Neutrophil (primary cell): ENCODE results near the gene CAV3.

Experiments used
- H3K27ac ChIP-seq: fragments of 200-600 bp; sonication (generic); 2 replicates; pipeline ENCODE4 v1.5.1; 2016; ENCODE audit warnings: mild to moderate bottlenecking, moderate library complexity
- H3K27me3 ChIP-seq: fragments of 200-600 bp; sonication (generic); 2 replicates; pipeline ENCODE4 v1.6.0; 2016; ENCODE audit warnings: mild to moderate bottlenecking
- H3K36me3 ChIP-seq: fragments of 200-600 bp; sonication (generic); 2 replicates; pipeline ENCODE4 v1.5.1; 2017
- H3K4me1 ChIP-seq, 2 experiments: fragments of 200-600 bp in 1 of 2; sonication (generic) in 1 of 2; 1 replicate in 1 of 2; 2 replicates in 1 of 2; pipeline versions ENCODE4 v1.5.1 to v1.6.1; 2013 to 2016; ENCODE audit warnings: low read depth in 1 of 2, low read length in 1 of 2, mild to moderate bottlenecking in 1 of 2, moderate library complexity in 1 of 2; ENCODE audit not compliant: control insufficient read depth in 1 of 2, insufficient read depth in 1 of 2
- H3K4me3 ChIP-seq, 2 experiments: fragments of 200-600 bp in 1 of 2; sonication (generic) in 1 of 2; 1 replicate in 1 of 2; 2 replicates in 1 of 2; pipeline ENCODE4 v1.5.1; 2013 to 2016; ENCODE audit warnings: low read depth in 1 of 2, low read length in 1 of 2, mild to moderate bottlenecking in 1 of 2, moderate library complexity in 1 of 2
- H3K9me3 ChIP-seq: fragments of 200-600 bp; sonication (generic); 2 replicates; pipeline ENCODE4 v1.5.1; 2016
- TF ChIP-seq, protein P1 (sequence below): fragments of 200-600 bp; sonication (generic); IDR thresholded peaks from 2 replicates; pipeline ENCODE4 v1.5.1; 2016; ENCODE audit warnings: antibody characterized with exemption

The CAV3 gene

DNA sequence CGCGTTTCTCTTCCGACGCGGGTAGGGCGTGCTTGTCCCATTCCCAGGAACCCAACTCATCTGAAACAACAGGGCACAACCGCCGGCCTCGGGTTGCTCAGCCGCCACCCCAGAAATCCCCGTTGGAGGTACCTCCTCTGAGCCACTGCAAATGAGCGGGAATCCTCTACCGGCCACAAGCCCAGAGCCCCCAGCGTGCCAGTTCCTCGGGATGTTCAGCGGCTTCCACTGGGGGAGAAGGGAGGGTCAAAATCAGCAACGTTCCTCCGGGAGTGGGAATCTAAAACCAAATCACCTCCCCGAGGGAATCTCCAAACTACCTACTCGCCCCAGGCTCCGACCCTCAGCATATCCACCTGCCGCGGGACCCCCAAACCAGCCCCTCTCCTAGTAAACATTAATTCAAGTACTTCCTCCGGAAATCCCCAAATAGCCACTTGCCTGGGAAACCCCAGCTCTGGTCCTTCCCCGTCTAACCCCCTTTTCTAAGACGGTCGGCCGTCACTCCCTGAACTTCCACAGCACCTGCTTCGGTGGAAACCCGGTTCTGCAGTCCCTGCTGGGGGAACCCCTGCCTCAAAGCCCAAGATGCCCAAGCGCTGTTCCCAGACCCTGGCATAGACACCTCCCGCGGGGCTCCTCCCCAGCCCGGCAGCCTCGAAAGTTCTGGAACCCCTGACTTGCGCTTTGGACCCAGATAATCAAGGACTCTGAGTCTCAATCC, 34.9 kb downstream of the CAV3 start:
- Histone ChIP-seq H3K36me3 (no peaks in the 10 kb centered on the region), H3K27me3 (peaks cover 83% of the 10 kb centered on the region), H3K9me3 (no peaks in the 10 kb centered on the region), H3K4me3 (no peak overlapping the region), H3K27ac (no peak overlapping the region), H3K4me1 (peaks cover 3 to 7% of the 10 kb centered on the region in 2 experiments)
- TF ChIP-seq, protein P1, sequence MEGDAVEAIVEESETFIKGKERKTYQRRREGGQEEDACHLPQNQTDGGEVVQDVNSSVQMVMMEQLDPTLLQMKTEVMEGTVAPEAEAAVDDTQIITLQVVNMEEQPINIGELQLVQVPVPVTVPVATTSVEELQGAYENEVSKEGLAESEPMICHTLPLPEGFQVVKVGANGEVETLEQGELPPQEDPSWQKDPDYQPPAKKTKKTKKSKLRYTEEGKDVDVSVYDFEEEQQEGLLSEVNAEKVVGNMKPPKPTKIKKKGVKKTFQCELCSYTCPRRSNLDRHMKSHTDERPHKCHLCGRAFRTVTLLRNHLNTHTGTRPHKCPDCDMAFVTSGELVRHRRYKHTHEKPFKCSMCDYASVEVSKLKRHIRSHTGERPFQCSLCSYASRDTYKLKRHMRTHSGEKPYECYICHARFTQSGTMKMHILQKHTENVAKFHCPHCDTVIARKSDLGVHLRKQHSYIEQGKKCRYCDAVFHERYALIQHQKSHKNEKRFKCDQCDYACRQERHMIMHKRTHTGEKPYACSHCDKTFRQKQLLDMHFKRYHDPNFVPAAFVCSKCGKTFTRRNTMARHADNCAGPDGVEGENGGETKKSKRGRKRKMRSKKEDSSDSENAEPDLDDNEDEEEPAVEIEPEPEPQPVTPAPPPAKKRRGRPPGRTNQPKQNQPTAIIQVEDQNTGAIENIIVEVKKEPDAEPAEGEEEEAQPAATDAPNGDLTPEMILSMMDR: no peak

- Histone ChIP-seq H3K9me3 (no peaks in the 10 kb centered on the region), H3K27ac (no peak within 1 kb of the TSS), H3K4me1 (peaks cover 3 to 7% of the 10 kb centered on the region in 2 experiments), H3K36me3 (no peaks in the 10 kb centered on the region), H3K27me3 (peaks cover 83% of the 10 kb centered on the region), H3K4me3 (no peak within 1 kb of the TSS)
- TF ChIP-seq, protein P1: peak; percentile 79
These were observed 35.7 kb downstream of the CAV3 start, which contains the start of gene OXTR for GRCh38 chr3:8769088-8769822. TSS of gene OXTR (minus strand) at chr3:8769613. CDS start at chr3:8768187, 1,426 bp downstream.

DNA sequence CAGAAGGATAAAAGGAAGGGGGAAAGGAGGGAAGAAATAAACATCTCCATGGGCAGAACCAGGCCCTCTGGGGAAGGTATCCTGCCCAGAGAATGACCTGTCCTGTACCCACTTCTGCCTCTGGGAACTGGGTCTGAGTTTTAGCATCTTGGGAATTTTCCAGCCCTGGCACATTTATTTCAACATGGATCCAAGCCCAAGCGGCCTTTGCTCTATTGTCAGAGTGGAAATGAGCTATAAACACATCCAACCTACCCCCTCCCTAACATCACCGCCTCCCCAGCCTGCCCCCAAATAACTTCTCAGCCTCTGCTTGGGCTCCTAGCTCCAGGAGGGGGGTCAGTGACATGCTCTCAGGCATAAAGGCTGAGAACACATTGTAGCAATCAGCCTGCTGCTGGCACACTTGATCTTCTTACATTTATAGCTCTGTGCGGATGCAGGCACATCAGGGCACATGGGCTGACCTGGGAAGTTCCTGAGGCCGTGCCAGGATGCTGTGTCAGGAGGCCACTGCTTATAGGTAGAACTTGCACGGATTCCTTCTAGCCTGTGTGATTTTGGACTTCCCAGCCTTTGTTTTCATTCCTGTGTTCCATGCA, 40.4 kb downstream of the CAV3 start:
- H3K27me3 ChIP-seq: peaks cover 37% of the 10 kb centered on the region
- H3K4me3 ChIP-seq: no peak overlapping the region
- H3K9me3 ChIP-seq: no peaks in the 10 kb centered on the region
- peaks cover 3 to 5% of the 10 kb centered on the region in 2 experiments for H3K4me1 ChIP-seq
- no peaks in the 10 kb centered on the region for H3K36me3 ChIP-seq
- no peak overlapping the region for H3K27ac ChIP-seq
- TF ChIP-seq, protein P1: no peak

DNA sequence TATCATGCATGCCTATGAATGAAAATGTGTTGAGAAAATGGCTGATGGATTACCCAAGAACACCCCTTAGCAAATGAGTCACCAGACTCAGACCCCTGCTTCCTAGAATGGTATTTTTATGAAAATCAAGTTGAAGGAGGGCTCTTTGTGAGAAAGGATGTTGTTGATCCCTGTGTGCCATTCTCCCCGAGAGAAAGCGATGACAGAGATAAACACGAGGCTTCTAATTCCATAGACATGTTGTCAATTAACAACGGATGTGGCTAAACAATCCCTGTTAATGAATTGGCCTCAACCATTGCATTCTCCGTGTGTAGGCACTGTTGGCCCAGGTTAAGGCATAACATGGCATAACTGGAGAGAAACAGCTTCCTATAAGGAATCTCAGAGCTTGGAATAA, 41.6 kb downstream of the CAV3 start:
- peaks cover 26% of the 10 kb centered on the region for H3K27me3 ChIP-seq

GRCh38 chr3:8775602-8776001, 42.0 kb downstream of the CAV3 start:
- TF ChIP-seq, protein P1: no peak

More for the DNA sequence above, 41.6 kb downstream of the CAV3 start:
- Histone ChIP-seq H3K36me3 (no peaks in the 10 kb centered on the region), H3K4me1 (no peaks in the 10 kb centered on the region), H3K4me3 (no peak overlapping the region), H3K9me3 (no peaks in the 10 kb centered on the region), H3K27ac (no peak overlapping the region)
- TF ChIP-seq, protein P1: no peak

More at GRCh38 chr3:8775602-8776001, 42.0 kb downstream of the CAV3 start:
- no peaks in the 10 kb centered on the region for H3K36me3 ChIP-seq
- no peak overlapping the region for H3K4me3 ChIP-seq
- H3K27ac ChIP-seq: no peak overlapping the region
- no peaks in the 10 kb centered on the region for H3K9me3 ChIP-seq
- no peaks in the 10 kb centered on the region for H3K4me1 ChIP-seq
- H3K27me3 ChIP-seq: peaks cover 21% of the 10 kb centered on the region
